ENCODE results near the gene RNF40.

RNF40 gene

GRCh38 chr16:30768583-30769181 is 6.6 kb downstream of the RNF40 start:
- no peak for TF ChIP-seq CTCF (conservative IDR thresholded peaks at IDR 0.05; ENCODE audit: low read length)
- no peak overlapping the region for H3K4me3 ChIP-seq (ENCODE audit: low read length)
- DNase-seq (ENCODE audit: low read depth): no peak

DNA sequence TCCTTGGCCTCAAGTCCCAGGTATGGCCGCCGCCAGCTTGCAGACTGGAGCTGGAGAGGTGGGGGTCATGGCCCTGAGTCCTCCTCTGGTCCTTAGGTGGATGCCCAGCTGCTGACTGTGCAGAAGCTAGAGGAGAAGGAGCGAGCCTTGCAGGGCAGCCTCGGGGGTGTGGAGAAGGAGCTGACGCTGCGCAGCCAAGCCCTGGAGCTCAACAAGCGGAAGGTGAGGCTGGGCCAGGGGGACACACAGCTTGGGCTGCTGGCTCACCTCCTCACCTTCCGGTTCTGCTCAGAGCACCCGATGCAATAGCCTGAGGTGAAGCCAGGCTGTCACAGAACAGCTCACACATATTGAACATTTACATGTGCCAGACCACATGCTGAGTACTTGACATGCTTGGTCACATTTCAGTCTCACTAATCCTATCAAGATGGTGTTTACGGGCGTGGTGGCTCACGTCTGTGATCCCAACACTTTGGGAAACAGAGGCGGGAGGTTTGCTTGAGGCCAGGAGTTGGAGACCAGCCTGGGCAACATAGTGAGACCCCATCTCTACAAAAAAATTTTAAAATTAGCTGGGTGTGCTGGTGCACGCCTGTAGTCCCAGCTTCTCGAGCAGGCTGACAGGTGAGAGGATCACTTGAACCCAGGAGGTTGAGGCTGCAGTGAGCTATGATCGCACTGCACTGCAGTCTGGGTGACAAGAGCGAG is 7.4 kb downstream of the RNF40 start:
- DNase-seq (ENCODE audit: low read depth): no peak
- no peak for TF ChIP-seq CTCF (conservative IDR thresholded peaks at IDR 0.05; ENCODE audit: low read length)
- no peak overlapping the region for H3K4me3 ChIP-seq (ENCODE audit: low read length)

DNA sequence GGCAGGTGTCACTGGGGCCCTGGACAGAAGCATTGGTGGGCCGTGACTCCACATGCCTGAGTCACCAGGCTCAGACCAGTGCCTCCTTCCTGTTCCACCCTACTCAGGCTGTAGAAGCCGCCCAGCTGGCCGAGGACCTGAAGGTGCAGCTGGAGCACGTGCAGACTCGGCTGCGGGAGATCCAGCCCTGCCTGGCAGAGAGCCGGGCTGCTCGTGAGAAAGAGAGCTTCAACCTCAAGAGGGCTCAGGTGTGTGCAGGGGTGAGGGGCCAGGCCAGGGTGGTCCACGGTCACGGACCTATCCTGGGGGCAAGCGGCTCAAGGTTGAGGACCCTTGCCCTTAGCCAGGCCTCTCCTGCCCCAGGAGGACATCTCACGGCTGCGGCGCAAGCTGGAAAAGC is 9.6 kb downstream of the RNF40 start:
- DNase-seq (ENCODE audit: low read depth): no peak
- no peak for TF ChIP-seq CTCF (conservative IDR thresholded peaks at IDR 0.05; ENCODE audit: low read length)
- H3K4me3 ChIP-seq (ENCODE audit: low read length): no peak overlapping the region

DNA sequence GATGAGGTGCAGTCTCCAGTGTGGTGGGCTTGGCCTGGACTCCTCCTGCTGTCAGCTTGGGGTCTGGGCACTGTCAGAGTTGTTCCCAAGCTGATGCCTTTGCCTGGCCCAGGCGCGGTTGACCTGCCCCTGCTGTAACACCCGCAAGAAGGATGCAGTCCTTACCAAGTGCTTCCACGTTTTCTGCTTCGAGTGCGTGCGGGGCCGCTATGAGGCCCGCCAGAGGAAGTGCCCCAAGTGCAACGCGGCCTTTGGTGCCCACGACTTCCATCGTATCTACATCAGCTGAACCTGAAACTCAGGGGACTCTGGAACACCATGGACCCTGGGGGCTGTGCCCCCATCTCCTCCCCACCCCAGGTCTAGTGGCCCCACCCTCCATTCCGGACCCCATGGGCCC is 11.7 kb downstream of the RNF40 start:
- no peak for TF ChIP-seq CTCF (conservative IDR thresholded peaks at IDR 0.05; ENCODE audit: low read length)
- no peak for DNase-seq (ENCODE audit: low read depth)
- no peak overlapping the region for H3K4me3 ChIP-seq (ENCODE audit: low read length)

DNA sequence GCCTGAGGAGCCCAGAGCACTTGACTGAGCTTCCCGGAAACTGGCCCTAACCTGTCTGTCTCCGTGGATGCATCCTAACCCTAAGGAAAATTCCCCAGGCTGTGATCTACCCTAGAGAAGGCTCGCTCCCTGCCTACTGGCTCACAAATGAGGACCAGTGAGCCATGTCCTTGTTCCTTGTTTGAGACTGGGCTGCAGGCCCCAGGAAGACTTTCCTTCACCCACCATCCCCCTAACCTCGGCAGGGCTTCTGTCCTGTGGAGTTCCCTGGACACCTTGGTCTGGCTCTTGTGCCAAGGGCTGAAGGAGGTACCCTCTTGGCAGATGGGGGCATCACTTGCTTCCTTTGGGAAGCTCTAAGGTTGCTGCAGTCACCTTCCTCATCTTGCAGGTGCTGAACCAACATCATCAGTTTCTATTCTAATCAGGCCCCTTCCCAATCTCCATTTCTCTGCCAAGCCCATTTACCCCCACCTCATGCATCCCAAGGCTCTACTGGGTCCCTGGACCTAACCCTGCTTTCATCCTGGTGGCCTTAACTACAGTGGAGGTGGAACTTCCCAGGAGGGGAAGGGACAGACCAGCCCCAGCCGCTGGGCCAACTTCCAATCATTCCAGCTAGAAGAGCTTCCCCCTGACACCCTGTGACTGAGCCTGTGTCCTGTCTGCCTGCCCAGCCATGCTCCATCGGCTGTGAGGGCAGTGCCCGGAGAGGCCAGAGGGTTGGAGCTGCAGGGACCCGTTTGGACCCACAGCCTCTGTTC is 12.4 kb downstream of the RNF40 start:
- no peak for DNase-seq (ENCODE audit: low read depth)
- no peak for TF ChIP-seq CTCF (conservative IDR thresholded peaks at IDR 0.05; ENCODE audit: low read length)
- peak overlapping the region; percentile 80 for H3K4me3 ChIP-seq (ENCODE audit: low read length)

DNA sequence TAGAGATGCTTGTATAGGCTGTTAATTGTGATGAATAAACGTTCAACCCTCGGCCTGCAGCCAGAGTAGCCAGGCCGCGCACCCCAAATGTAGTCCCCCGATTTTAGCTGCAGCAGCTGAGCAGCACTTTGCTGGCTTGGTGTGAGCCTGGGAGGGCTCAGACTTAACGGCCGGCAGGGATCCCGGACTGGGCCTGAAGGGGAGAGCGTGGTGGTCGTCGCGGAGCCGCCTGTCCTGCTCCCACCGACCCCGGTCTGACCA is 12.9 kb downstream of the RNF40 start:
- TF ChIP-seq CTCF (conservative IDR thresholded peaks at IDR 0.05; ENCODE audit: low read length): no peak
- DNase-seq (ENCODE audit: low read depth): no peak
- peak overlapping the region; percentile 80 for H3K4me3 ChIP-seq (ENCODE audit: low read length)
